Measurements from ENCODE around the gene ABHD16A. TPM values are rescaled to one million over a fixed set of nuclear protein-coding genes. Genes with fewer than 3 reads are reported as not detected.

ABHD16A gene
- total and polyA plus RNA-seq, 2 of the 13 experiments (the other 11 are each of a cell fraction or from before 2014, with no cell fraction given): 43.5 to 45.4 TPM

DNA sequence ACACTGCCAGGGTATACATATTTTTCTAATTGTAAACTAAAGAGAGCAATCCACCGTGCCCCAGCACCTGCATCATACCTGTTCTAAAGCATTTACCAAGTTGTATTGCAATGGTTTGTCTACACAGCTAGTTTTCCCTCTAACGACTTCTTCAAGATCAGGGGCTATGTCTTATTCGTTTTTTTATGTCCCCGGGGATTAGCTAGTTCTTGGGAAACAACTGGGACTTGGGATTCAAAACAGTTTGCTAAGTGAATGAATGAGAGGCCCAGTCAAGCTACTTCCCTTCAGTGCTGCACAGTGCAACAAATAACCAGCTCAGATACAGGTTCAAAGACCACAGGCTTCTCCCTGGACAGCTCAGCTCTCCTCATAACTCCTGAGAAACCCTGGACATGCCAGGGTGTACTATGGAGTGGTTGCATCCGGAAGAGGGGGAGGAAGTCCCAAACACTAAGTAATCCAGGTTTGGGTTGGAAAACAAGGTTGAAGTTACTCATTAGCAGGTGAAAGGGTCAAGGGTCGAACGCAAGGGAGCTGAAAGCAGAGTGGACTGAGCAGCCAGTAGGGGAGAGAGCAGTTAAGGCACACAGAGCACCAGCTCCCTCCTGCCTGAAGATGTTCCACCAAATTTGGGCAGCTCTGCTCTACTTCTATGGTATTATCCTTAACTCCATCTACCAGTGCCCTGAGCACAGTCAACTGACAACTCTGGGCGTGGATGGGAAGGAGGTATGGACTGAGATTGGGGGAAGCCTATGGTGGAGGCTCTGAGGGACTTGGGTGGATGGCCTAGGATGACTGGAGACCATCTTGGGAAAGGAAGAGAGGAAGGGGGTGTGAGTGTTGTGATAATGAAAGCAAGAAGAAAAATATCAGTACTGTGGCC is 47.5 kb downstream of the ABHD16A start, which contains the start of gene APOM (continued):
- peak; percentile 81 for TF ChIP-seq RBFOX2 (IDR thresholded peaks at IDR 0.05; ENCODE audit: low read depth, low read length)
- TF ChIP-seq, protein P1, sequence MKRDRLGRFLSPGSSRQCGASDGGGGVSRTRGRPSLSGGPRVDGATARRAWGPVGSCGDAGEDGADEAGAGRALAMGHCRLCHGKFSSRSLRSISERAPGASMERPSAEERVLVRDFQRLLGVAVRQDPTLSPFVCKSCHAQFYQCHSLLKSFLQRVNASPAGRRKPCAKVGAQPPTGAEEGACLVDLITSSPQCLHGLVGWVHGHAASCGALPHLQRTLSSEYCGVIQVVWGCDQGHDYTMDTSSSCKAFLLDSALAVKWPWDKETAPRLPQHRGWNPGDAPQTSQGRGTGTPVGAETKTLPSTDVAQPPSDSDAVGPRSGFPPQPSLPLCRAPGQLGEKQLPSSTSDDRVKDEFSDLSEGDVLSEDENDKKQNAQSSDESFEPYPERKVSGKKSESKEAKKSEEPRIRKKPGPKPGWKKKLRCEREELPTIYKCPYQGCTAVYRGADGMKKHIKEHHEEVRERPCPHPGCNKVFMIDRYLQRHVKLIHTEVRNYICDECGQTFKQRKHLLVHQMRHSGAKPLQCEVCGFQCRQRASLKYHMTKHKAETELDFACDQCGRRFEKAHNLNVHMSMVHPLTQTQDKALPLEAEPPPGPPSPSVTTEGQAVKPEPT (CRISPR knock-in tag; IDR thresholded peaks at IDR 0.05; ENCODE audit: low read depth): 0 out of 2 replicates have a peak, but pooled peaks have one; percentile 4
- TF ChIP-seq ZNF550 (CRISPR knock-in tag; IDR thresholded peaks at IDR 0.05; ENCODE audit: borderline replicate concordance): peak; percentile 64; the same call in 1 of the 2 replicates
- peak; percentile 79 for TF ChIP-seq DMAP1 (CRISPR knock-in tag; IDR thresholded peaks at IDR 0.05)
- TF ChIP-seq, protein P2, sequence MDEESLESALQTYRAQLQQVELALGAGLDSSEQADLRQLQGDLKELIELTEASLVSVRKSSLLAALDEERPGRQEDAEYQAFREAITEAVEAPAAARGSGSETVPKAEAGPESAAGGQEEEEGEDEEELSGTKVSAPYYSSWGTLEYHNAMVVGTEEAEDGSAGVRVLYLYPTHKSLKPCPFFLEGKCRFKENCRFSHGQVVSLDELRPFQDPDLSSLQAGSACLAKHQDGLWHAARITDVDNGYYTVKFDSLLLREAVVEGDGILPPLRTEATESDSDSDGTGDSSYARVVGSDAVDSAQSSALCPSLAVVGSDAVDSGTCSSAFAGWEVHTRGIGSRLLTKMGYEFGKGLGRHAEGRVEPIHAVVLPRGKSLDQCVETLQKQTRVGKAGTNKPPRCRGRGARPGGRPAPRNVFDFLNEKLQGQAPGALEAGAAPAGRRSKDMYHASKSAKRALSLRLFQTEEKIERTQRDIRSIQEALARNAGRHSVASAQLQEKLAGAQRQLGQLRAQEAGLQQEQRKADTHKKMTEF (CRISPR knock-in tag; IDR thresholded peaks at IDR 0.05): peak; percentile 95
- TF ChIP-seq, protein P3, sequence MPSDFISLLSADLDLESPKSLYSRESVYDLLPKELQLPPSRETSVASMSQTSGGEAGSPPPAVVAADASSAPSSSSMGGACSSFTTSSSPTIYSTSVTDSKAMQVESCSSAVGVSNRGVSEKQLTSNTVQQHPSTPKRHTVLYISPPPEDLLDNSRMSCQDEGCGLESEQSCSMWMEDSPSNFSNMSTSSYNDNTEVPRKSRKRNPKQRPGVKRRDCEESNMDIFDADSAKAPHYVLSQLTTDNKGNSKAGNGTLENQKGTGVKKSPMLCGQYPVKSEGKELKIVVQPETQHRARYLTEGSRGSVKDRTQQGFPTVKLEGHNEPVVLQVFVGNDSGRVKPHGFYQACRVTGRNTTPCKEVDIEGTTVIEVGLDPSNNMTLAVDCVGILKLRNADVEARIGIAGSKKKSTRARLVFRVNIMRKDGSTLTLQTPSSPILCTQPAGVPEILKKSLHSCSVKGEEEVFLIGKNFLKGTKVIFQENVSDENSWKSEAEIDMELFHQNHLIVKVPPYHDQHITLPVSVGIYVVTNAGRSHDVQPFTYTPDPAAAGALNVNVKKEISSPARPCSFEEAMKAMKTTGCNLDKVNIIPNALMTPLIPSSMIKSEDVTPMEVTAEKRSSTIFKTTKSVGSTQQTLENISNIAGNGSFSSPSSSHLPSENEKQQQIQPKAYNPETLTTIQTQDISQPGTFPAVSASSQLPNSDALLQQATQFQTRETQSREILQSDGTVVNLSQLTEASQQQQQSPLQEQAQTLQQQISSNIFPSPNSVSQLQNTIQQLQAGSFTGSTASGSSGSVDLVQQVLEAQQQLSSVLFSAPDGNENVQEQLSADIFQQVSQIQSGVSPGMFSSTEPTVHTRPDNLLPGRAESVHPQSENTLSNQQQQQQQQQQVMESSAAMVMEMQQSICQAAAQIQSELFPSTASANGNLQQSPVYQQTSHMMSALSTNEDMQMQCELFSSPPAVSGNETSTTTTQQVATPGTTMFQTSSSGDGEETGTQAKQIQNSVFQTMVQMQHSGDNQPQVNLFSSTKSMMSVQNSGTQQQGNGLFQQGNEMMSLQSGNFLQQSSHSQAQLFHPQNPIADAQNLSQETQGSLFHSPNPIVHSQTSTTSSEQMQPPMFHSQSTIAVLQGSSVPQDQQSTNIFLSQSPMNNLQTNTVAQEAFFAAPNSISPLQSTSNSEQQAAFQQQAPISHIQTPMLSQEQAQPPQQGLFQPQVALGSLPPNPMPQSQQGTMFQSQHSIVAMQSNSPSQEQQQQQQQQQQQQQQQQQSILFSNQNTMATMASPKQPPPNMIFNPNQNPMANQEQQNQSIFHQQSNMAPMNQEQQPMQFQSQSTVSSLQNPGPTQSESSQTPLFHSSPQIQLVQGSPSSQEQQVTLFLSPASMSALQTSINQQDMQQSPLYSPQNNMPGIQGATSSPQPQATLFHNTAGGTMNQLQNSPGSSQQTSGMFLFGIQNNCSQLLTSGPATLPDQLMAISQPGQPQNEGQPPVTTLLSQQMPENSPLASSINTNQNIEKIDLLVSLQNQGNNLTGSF (CRISPR knock-in tag; IDR thresholded peaks at IDR 0.05): peak; percentile 79
- TF ChIP-seq TSC22D2 (CRISPR knock-in tag; IDR thresholded peaks at IDR 0.05; ENCODE audit: borderline replicate concordance): peak; percentile 75; the same call in 1 of the 2 replicates
- no peak for TF ChIP-seq NFE2 (CRISPR knock-in tag; IDR thresholded peaks at IDR 0.05)
- TF ChIP-seq, protein P4, sequence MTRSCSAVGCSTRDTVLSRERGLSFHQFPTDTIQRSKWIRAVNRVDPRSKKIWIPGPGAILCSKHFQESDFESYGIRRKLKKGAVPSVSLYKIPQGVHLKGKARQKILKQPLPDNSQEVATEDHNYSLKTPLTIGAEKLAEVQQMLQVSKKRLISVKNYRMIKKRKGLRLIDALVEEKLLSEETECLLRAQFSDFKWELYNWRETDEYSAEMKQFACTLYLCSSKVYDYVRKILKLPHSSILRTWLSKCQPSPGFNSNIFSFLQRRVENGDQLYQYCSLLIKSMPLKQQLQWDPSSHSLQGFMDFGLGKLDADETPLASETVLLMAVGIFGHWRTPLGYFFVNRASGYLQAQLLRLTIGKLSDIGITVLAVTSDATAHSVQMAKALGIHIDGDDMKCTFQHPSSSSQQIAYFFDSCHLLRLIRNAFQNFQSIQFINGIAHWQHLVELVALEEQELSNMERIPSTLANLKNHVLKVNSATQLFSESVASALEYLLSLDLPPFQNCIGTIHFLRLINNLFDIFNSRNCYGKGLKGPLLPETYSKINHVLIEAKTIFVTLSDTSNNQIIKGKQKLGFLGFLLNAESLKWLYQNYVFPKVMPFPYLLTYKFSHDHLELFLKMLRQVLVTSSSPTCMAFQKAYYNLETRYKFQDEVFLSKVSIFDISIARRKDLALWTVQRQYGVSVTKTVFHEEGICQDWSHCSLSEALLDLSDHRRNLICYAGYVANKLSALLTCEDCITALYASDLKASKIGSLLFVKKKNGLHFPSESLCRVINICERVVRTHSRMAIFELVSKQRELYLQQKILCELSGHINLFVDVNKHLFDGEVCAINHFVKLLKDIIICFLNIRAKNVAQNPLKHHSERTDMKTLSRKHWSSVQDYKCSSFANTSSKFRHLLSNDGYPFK (CRISPR knock-in tag; IDR thresholded peaks at IDR 0.05; ENCODE audit: borderline replicate concordance): peak; percentile 40; the same call in 1 of the 2 replicates
- TF ChIP-seq MED13 (CRISPR knock-in tag; IDR thresholded peaks at IDR 0.05): peak; percentile 87
- TF ChIP-seq, protein P5, sequence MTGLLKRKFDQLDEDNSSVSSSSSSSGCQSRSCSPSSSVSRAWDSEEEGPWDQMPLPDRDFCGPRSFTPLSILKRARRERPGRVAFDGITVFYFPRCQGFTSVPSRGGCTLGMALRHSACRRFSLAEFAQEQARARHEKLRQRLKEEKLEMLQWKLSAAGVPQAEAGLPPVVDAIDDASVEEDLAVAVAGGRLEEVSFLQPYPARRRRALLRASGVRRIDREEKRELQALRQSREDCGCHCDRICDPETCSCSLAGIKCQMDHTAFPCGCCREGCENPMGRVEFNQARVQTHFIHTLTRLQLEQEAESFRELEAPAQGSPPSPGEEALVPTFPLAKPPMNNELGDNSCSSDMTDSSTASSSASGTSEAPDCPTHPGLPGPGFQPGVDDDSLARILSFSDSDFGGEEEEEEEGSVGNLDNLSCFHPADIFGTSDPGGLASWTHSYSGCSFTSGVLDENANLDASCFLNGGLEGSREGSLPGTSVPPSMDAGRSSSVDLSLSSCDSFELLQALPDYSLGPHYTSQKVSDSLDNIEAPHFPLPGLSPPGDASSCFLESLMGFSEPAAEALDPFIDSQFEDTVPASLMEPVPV (CRISPR knock-in tag; IDR thresholded peaks at IDR 0.05): peak; percentile 94; the same call in 1 of the 2 replicates
- TF ChIP-seq ZNF350 (CRISPR knock-in tag; IDR thresholded peaks at IDR 0.05; ENCODE audit: borderline replicate concordance, low read depth): peak; percentile 78
- TF ChIP-seq, protein P6, sequence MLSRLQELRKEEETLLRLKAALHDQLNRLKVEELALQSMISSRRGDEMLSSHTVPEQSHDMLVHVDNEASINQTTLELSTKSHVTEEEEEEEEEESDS (CRISPR knock-in tag; IDR thresholded peaks at IDR 0.05; ENCODE audit: borderline replicate concordance): peak; percentile 92
